Activated CD4-positive, alpha-beta T cell treated with anti-CD3 and anti-CD28 coated beads for 4 hours (primary cell): ENCODE measurements around the gene NAB2.

Experiments used
- DNase-seq, 2 donors: peaks; one replicate each; pipeline ENCODE4 v3.0.0-alpha.2; 2020

Gene NAB2

DNA sequence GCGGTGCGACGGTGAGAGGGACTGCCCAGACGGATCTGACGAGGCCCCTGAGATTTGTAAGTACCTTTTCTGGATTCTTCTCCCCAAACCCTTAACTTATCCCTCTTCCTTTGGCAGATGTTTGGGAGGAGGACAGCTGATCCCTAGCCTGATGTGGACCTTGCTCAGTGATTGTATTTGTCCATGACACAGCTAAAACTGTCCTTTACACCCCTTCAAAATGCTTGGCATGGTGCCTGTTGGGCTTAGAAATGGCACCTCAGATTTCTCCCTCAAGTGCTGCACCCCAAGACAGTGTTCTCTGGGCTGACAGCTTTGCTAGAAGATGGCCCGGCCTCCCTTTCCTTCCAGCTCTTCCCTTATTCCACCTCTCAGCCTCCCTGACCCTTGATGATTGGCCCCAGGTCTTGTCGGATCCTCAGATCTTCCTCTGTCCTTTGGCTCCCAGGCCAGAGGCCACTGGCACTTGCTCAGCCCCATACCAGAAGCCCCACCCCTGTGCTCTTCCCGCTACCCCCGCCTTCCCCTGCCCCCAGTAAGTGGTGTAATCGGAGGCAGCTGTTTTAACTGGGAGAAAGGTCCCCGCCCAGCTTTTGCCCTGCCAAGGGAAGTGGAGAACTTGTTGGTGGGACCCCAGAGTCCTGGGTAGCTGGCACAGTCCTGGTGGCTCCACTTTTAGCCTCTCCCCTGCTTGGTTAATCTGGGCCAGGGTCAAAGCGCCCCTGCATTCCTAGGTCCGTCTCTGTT, 49.8 kb downstream of the NAB2 start:
- no peak for DNase-seq

GRCh38 chr12:57139796-57140649, 51.1 kb downstream of the NAB2 start:
- DNase-seq: no peak

DNA sequence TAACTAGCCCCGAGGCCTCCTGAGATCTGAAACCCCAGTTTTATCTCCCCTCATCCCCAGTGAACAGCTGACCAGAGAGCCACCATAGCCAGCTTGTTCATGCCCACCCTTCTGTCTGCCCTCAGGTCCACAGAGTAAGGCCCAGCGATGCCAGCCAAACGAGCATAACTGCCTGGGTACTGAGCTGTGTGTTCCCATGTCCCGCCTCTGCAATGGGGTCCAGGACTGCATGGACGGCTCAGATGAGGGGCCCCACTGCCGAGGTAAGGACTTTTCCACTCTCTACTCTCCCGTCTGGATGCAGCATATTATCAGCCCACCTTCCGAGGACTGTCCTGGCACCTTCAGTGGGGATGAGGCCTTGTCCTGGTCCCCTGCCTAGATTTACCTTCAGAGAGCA, 52.3 kb downstream of the NAB2 start:
- DNase-seq: no peak

GRCh38 chr12:57142121-57142520, 53.2 kb downstream of the NAB2 start:
- no peak for DNase-seq

- DNase-seq: no peak
Measured at GRCh38 chr12:57142727-57143126, 53.8 kb downstream of the NAB2 start.

- DNase-seq: no peak
Measured at GRCh38 chr12:57143454-57143853, 54.5 kb downstream of the NAB2 start.
